ENCODE data around the gene BEST2.
"Not testable (repeated sequence)": the region's sequence is repeated elsewhere in the genome, so short reads cannot be mapped to it uniquely, and the experiment has no call there.

Gene BEST2

GRCh38 chr19:12786952-12787351 lies 35.4 kb downstream of the BEST2 start:
- DNase-seq (ENCODE audit: low read depth, low spot score) = no peak

DNA sequence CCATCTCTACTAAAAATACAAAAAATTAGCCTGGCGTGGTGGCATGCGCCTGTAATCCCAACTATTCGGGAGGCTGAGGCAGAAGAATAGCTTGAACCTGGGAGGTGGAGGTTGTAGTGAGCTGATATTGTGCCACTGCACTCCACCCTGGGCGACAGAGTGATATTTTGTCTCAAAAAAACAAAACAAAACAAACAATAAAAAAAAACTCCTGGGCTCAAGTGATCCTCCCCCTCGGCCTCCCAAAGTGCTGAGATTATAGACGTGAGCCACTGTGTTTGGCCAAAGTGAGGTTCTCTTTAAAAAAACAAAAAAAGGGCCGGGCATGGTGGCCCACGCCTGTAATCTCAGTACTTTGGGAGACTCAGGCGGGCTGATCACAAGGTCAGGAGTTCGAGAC lies 35.9 kb downstream of the BEST2 start:
- DNase-seq (ENCODE audit: low read depth, low spot score) = no peak

- no peak for DNase-seq (ENCODE audit: low read depth, low spot score)
These were observed 36.6 kb downstream of the BEST2 start for GRCh38 chr19:12788042-12788681.

- DNase-seq (ENCODE audit: low read depth, low spot score) = no peak
These were observed 37.1 kb downstream of the BEST2 start for GRCh38 chr19:12788682-12789097.

GRCh38 chr19:12789098-12789903 lies 37.7 kb downstream of the BEST2 start:
- no peak for DNase-seq (ENCODE audit: low read depth, low spot score)

DNA sequence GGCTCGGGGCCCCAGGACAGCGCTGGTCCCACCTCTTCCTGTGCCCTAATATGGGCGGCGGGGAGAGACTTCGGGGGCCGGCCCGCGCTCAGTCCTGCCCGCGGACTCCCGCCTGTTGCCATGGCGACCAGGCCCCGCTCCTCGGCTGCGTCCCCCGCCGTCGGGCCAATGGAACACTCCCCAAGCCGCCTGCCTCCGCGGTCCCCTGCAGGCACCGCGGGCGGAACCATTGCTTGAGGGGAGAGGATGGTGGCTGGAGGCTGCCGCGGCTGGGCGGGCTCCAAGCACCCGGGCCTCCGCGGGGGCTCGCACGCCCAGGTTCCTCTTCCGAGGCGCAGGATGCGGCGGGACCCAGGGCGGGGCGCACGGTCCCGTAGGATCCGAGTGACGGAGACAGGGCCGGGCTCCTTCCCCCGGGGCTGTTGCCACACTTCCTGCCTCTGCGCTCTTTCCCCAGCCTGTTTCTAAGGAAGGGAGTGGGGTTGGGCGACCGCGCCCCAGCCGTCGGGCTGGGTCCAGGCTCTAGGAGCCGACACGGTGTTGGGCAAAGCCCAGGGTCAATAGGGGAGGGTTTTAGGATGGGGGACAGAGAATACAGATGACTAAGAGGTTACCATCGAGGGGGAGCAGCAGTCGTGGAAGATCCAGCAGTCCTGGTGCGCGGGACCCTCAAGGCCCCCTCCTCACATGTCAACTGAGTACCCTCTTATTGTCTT lies 38.5 kb downstream of the BEST2 start:
- DNase-seq (ENCODE audit: low read depth, low spot score) = peak; percentile 87

DNA sequence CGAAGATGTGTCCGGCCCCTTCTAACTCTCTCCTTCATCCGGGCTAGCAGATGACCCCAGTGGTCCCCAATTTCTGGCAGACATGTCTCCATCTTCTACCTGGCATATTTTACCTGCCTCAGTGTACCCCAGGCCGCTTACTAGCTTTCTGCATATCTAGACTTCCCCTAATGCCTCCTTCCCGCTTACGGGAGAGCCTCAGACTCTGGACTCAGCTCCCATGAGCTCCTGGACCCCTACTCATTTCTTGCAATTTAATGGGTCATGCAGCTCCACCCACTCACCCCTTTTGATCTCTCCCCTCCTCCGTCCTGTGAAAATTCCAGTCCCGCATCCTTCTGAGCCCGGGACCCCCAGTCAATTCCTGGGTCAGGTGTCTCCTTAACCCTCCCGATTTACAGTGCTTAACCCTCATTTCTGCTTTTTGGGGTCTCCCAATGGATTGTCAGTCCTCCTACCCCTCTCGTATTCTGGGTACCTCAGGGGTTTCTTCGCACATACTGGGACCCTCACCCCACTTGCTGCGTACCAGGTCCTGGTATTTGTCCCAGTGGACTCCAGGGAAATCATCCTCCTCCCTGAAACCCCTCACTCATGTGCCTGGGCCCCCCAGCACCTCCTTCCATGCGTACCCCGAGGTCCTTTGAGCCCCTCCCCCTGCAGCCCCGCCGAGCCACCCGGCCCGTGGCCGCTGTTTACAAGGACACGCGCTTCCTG lies 39.2 kb downstream of the BEST2 start:
- no peak for DNase-seq (ENCODE audit: low read depth, low spot score)

DNA sequence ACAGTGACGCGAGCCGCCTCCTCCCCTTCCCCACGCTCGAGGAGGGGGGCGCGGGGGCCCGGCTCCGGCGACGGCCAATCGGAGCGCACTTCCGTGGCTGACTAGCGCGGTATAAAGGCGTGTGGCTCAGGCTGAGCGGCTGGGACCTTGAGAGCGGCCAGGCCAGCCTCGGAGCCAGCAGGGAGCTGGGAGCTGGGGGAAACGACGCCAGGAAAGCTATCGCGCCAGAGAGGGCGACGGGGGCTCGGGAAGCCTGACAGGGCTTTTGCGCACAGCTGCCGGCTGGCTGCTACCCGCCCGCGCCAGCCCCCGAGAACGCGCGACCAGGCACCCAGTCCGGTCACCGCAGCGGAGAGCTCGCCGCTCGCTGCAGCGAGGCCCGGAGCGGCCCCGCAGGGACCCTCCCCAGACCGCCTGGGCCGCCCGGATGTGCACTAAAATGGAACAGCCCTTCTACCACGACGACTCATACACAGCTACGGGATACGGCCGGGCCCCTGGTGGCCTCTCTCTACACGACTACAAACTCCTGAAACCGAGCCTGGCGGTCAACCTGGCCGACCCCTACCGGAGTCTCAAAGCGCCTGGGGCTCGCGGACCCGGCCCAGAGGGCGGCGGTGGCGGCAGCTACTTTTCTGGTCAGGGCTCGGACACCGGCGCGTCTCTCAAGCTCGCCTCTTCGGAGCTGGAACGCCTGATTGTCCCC lies 39.9 kb downstream of the BEST2 start, which contains the start of gene JUNB:
Gene JUNB (plus strand): TSS at position 142 of the 706 bp plus-strand sequence. CDS start 286 bp downstream, at position 428.
- DNase-seq (ENCODE audit: low read depth, low spot score) = peak; percentile 92

- no peak for DNase-seq (ENCODE audit: low read depth, low spot score)
These were observed 40.7 kb downstream of the BEST2 start for GRCh38 chr19:12792051-12792852.

DNA sequence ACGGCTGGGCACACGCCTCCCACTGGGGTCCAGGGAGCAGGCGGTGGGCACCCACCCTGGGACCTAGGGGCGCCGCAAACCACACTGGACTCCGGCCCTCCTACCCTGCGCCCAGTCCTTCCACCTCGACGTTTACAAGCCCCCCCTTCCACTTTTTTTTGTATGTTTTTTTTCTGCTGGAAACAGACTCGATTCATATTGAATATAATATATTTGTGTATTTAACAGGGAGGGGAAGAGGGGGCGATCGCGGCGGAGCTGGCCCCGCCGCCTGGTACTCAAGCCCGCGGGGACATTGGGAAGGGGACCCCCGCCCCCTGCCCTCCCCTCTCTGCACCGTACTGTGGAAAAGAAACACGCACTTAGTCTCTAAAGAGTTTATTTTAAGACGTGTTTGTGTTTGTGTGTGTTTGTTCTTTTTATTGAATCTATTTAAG lies 41.3 kb downstream of the BEST2 start:
- DNase-seq (ENCODE audit: low read depth, low spot score) = no peak

DNA sequence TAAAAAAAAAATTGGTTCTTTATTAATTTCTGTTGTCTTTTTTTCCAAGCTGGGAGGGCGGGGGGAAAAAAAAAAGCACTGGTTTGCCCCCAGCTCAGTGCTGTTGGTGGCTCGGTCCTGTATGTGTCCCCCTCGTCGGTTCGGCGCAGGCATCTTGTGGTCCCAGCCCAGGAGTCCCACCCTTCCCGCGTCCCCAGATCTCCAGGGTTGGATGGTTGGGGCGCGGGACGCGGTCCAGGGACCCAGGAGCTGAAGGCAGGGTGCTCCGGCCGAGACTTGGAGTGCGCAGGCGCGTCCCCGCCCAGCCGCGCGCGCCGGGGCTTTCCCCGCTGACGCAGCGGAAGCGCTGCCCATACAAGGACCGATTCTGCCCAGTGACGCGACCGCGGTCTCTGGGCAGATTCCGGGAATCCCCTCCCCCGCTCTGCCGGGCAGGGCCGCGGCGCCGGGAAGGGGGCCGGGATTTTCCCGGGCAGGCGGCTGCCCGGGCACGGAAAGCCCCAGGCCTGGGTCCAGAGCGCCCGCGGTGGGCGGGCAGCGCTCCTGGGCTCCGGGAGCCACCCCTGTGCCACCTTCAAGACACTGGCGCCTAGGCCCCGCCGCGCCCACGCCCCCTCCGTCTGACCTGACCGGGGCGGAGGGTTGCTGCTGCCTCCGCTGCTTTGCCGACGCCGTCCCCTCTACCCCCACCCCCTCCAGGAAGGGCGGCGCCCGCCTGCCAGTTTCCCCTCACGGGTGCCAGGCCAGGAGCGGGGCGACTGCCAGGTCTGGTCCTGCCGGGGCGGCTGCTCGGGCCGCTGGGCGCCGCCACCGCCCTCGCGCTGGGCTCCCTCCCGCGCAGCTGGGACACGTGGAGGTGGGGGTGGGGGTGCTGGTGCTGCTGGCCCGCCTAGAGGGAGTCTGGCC lies 42.0 kb downstream of the BEST2 start:
- DNase-seq (ENCODE audit: low read depth, low spot score) = peak; percentile 81

DNA sequence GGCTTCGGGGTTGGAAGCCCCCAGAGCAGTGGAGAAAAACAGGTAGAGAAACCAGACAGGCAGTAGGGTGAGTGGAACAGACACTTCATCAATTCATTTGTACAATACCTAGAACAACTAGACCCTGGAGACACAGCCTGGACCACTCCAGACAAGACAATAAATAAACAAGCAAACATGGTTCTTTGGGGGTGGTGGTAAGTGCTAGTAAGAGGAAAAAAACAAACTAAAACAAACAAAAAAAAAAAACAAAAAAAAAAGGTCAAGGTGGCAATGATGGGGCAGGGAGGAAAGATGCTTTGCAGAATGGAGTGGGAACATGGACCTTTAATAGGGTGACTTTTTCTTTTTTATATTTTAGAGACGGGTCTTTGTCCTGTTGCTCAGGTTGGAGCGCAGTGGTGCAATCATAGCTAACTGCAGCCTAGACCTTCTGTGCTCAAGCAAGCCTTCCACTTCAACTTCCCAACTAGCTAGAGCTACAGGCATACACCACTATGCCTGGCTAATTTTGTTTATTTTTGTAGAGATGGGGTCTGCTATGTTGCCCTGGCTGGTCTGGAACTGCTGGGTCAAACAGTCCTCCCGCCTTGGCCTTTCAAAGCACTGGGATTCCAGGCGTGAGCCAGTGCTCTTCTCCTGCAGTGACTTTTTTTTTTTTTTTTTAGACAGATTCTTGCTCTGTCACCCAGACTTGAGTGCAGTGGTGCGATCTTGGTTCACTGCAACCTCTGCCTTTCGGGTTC lies 42.8 kb downstream of the BEST2 start:
- DNase-seq (ENCODE audit: low read depth, low spot score) = no peak

GRCh38 chr19:12794971-12795381 lies 43.4 kb downstream of the BEST2 start:
- DNase-seq (ENCODE audit: low read depth, low spot score) = no peak

DNA sequence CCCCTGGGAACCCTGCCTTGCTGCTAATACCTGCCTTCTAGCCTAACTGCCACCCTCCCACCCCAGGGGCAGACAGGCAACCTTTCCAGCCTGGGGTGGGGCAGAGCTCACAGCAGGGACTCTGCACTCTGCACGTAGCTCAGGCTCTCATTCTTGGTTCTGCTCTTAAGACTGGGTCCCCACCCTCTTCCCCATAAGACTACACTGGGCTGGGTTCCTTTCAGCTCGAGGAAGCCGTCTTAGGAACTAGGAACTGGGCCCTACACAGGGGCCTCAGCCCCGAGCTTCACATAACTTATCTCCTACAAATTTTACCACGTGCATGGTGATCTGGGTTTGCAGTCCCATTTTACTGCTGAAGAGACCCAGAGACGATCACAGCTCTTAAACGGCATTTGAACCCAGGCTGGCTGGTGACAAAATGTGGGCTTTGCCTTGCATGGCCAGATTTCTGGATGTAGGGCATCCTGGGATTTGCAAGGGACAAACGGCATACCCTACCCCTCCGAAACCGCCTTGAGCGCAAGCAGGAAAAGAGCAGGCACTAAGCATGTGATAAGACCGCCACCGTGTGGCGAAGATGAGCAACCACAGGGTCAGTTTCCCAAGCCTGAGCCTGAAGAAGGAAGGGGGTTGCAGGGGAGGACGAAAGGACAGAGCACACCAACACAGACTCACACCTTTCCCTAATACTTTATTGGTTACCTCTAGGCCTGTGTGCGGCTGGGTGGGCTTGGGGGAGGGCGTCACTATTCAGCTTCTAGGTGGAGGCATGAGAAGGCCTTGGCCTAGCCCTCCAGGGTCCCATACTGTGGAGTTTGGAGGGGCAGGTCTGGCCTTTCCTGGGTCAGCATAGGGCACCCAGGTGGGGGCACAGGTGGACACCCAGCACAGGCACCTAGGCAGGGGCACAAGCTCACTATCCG lies 44.8 kb downstream of the BEST2 start:
- DNase-seq (ENCODE audit: low read depth, low spot score) = no peak

DNA sequence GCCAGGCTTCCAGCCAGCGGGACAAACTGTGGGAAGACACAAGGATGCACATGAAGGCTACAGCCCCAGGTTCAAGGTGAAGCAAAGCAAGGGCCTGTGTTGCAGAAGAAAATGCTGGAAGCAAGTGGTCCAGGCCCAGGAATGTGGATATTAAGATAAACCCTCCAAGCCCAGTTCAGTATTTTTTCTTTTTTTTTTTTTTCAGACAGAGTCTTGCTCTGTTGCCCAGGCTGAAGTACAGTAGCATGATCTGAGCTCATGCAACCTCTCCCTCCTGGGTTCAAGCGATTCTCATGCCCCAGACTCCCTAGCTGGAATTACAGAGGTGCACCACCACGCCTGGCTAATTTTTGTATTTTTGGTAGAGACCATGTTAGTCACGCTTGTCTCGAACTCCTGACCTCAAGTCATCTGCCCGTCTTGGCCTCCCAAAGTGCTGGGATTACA lies 45.6 kb downstream of the BEST2 start:
- no peak for DNase-seq (ENCODE audit: low read depth, low spot score)

GRCh38 chr19:12797607-12798006 lies 46.0 kb downstream of the BEST2 start:
- DNase-seq (ENCODE audit: low read depth, low spot score) = not testable (repeated sequence)

GRCh38 chr19:12799742-12800465 lies 48.3 kb downstream of the BEST2 start:
- no peak for DNase-seq (ENCODE audit: low read depth, low spot score)

Measured in brain pericyte (primary cell).